Ammon's horn (tissue), 1 donor: ENCODE results near the gene SRD5A2.

Experiments used
- DNase-seq: peaks from one replicate; pipeline ENCODE4 v3.0.0-alpha.2; 2016; ENCODE audit warnings: low spot score

SRD5A2 gene

GRCh38 chr2:31580321-31581117 lies at the start of gene SRD5A2:
Gene SRD5A2, minus strand, starts transcription at chr2:31580938. Its CDS starts 38 bp downstream, at chr2:31580900.
- no peak for DNase-seq

- no peak for DNase-seq
These were observed 25.8 kb upstream of the SRD5A2 start for GRCh38 chr2:31606509-31606908.

GRCh38 chr2:31598694-31599093 lies 18.0 kb upstream of the SRD5A2 start:
- DNase-seq = no peak

- no peak for DNase-seq
These were observed 5.5 kb upstream of the SRD5A2 start for GRCh38 chr2:31586230-31586629.

GRCh38 chr2:31581124-31581795 lies 522 bp upstream of the SRD5A2 start:
- no peak for DNase-seq

GRCh38 chr2:31579996-31580320 lies 780 bp downstream of the SRD5A2 start:
- no peak for DNase-seq

- no peak for DNase-seq
These were observed 2.4 kb downstream of the SRD5A2 start for GRCh38 chr2:31578316-31578715.

- no peak for DNase-seq
These were observed 3.6 kb downstream of the SRD5A2 start for GRCh38 chr2:31577143-31577542.

GRCh38 chr2:31568585-31569201 lies 12.0 kb downstream of the SRD5A2 start:
- no peak for DNase-seq

GRCh38 chr2:31567679-31568078 lies 13.1 kb downstream of the SRD5A2 start:
- no peak for DNase-seq

- no peak for DNase-seq
These were observed 17.4 kb downstream of the SRD5A2 start for GRCh38 chr2:31563273-31563839.

- DNase-seq = no peak
These were observed 18.9 kb downstream of the SRD5A2 start for GRCh38 chr2:31561823-31562222.

- DNase-seq = no peak
These were observed 22.1 kb downstream of the SRD5A2 start for GRCh38 chr2:31558401-31559295.

GRCh38 chr2:31556940-31557339 lies 23.8 kb downstream of the SRD5A2 start:
- DNase-seq = no peak

GRCh38 chr2:31555967-31556706 lies 24.6 kb downstream of the SRD5A2 start:
- no peak for DNase-seq

- DNase-seq = no peak
These were observed 27.4 kb downstream of the SRD5A2 start for GRCh38 chr2:31553362-31553761.

- no peak for DNase-seq
These were observed 33.3 kb downstream of the SRD5A2 start for GRCh38 chr2:31547485-31547884.

GRCh38 chr2:31541853-31542252 lies 38.9 kb downstream of the SRD5A2 start:
- DNase-seq = no peak

- no peak for DNase-seq
These were observed 41.2 kb downstream of the SRD5A2 start for GRCh38 chr2:31539505-31539904.

- no peak for DNase-seq
These were observed 45.0 kb downstream of the SRD5A2 start for GRCh38 chr2:31535768-31536167.

- DNase-seq = no peak
These were observed 46.1 kb downstream of the SRD5A2 start for GRCh38 chr2:31534636-31535035.
